HCT116 (cell line): ENCODE measurements around the gene FFAR3. TPM values are rescaled to one million over a fixed set of nuclear protein-coding genes. Genes with fewer than 3 reads are reported as not detected.

ENCODE experiments used
- ATAC-seq: fragments of 200-7000 bp; cut with Tn5 transposase; 2 replicates; pipeline ENCODE4 v1.9.1; 2020; ENCODE audit warnings: mild to moderate bottlenecking, moderate library complexity
- BruUV-seq: library from RNA; stranded (reverse); fragments of 400-500 nt; replicated peaks from 2 replicates; lab custom pipeline; 2021; lab: Mats Ljungman, UMichigan
- CTCF ChIA-PET: fragments of 300-600 bp; sonication (Branson Sonifier 250); formaldehyde crosslinking; loops from one replicate; lab custom pipeline; 2021; ENCODE audit warnings: antibody characterized with exemption; lab: Charles Lee
- POLR2A ChIA-PET: fragments of 300-600, 350-600 bp; sonication (Branson Sonifier 250); formaldehyde crosslinking; loops from one replicate; lab custom pipeline; 2021; ENCODE audit warnings: antibody characterized with exemption; lab: Charles Lee
- RAD21 ChIA-PET, 2 experiments: fragments of 300-600 bp; sonication (Branson Sonifier 250); formaldehyde crosslinking; loops; one replicate each; lab custom pipeline; 2023; ENCODE audit warnings: low total read pairs in 2 of 2; ENCODE audit not compliant: uncharacterized antibody in 2 of 2, unreplicated experiment in 2 of 2, low non-redundant PET in 1 of 2; lab: Charles Lee
- DNase-seq: peaks from one replicate; pipeline ENCODE4 v3.0.0-alpha.2; 2010; ENCODE audit warnings: low read depth, low spot score
- H2AFZ ChIP-seq: fragments of 200-600 bp; shearing (Covaris generic), sonication (generic); 2 replicates; pipeline ENCODE4 v1.6.1; 2017; ENCODE audit warnings: low read depth, mixed run types, mixed read lengths, antibody characterized with exemption, low read length; ENCODE audit not compliant: poor library complexity, severe bottlenecking
- H3K27ac ChIP-seq: 2 replicates; pipeline ENCODE4 v1.5.1; 2012; ENCODE audit warnings: low read depth, low read length
- H3K27me3 ChIP-seq: fragments of 200-600 bp; sonication (generic); 2 replicates; pipeline ENCODE4 v1.6.1; 2016; ENCODE audit warnings: mixed run types, low read length, mixed read lengths; ENCODE audit not compliant: insufficient read depth
- H3K36me3 ChIP-seq, 2 experiments: fragments of 200-500 bp in 1 of 2; fragments of 200-600 bp in 1 of 2; sonication (Bioruptor generic) in 1 of 2; sonication (generic) in 1 of 2; 2 replicates each; pipeline versions ENCODE4 v1.5.1 to v1.6.1; 2014 to 2016; ENCODE audit warnings: low read length in 2 of 2, inconsistent platforms in 1 of 2, mixed read lengths in 1 of 2, mixed run types in 1 of 2; ENCODE audit not compliant: insufficient read depth in 2 of 2, control insufficient read depth in 1 of 2
- H3K4me1 ChIP-seq, 2 experiments: fragments of 200-600 bp in 1 of 2; sonication (generic) in 1 of 2; 2 replicates each; pipeline versions ENCODE4 v1.5.1 to v1.6.1; 2012 to 2017; ENCODE audit warnings: low read length in 2 of 2, inconsistent platforms in 1 of 2, mild to moderate bottlenecking in 1 of 2, mixed read lengths in 1 of 2, mixed run types in 1 of 2, moderate library complexity in 1 of 2; ENCODE audit not compliant: insufficient read depth in 2 of 2, control insufficient read depth in 1 of 2
- H3K4me2 ChIP-seq: fragments of 200-600 bp; sonication (generic); 2 replicates; pipeline ENCODE4 v1.6.1; 2017; ENCODE audit warnings: mixed run types, low read length, mixed read lengths
- H3K4me3 ChIP-seq, 2 experiments: fragments of 200-600 bp in 1 of 2; sonication (generic) in 1 of 2; replicated peaks in 1 of 2; 2 replicates each; pipeline ENCODE4 v1.5.1; 2011 to 2016; ENCODE audit warnings: low read length in 2 of 2, control low read depth in 1 of 2, low read depth in 1 of 2, mild to moderate bottlenecking in 1 of 2, mixed read lengths in 1 of 2, mixed run types in 1 of 2
- H3K79me2 ChIP-seq: fragments of 200-600 bp; sonication (generic); 2 replicates; pipeline ENCODE4 v1.6.1; 2017; ENCODE audit warnings: mild to moderate bottlenecking, mixed run types, low read length, moderate library complexity, mixed read lengths; ENCODE audit not compliant: insufficient read depth
- H3K9ac ChIP-seq: fragments of 200-600 bp; sonication (generic); 2 replicates; pipeline ENCODE4 v1.6.1; 2016; ENCODE audit warnings: low read length, mixed read lengths
- H3K9me2 ChIP-seq: fragments of 200-600 bp; sonication (generic), shearing (Covaris generic); 2 replicates; pipeline ENCODE4 v1.6.1; 2017; ENCODE audit warnings: mixed run types, mild to moderate bottlenecking, moderate library complexity; ENCODE audit not compliant: insufficient read depth
- H3K9me3 ChIP-seq, 2 experiments: fragments of 200-500 bp in 1 of 2; fragments of 200-600 bp in 1 of 2; sonication (Bioruptor generic) in 1 of 2; sonication (generic) in 1 of 2; 2 replicates each; pipeline ENCODE4 v1.6.1; 2014 to 2017; ENCODE audit warnings: low read length in 2 of 2, mixed read lengths in 2 of 2, inconsistent platforms in 1 of 2, low read depth in 1 of 2, mild to moderate bottlenecking in 1 of 2, mixed run types in 1 of 2, moderate library complexity in 1 of 2; ENCODE audit not compliant: control insufficient read depth in 1 of 2, insufficient read depth in 1 of 2
- H4K20me1 ChIP-seq: fragments of 200-600 bp; sonication (generic), shearing (Covaris generic); 2 replicates; pipeline ENCODE4 v1.6.1; 2017; ENCODE audit warnings: mixed run types, mild to moderate bottlenecking, moderate library complexity; ENCODE audit not compliant: insufficient read depth
- CBX3 ChIP-seq: IDR thresholded peaks from 2 replicates; pipeline ENCODE4 v1.6.1; 2012; ENCODE audit warnings: low read depth
- ELF1 ChIP-seq: IDR thresholded peaks from 2 replicates; pipeline ENCODE4 v1.6.1; 2012; ENCODE audit warnings: low read depth, borderline replicate concordance
- EZH2phosphoT487 ChIP-seq: fragments of 200-600 bp; IDR thresholded peaks from 2 replicates; pipeline ENCODE4 v1.6.1; 2018; ENCODE audit warnings: antibody characterized with exemption, borderline replicate concordance
- FOSL1 ChIP-seq: IDR thresholded peaks from 2 replicates; pipeline ENCODE4 v1.6.1; 2012; ENCODE audit warnings: low read depth
- MAX ChIP-seq: IDR thresholded peaks from 2 replicates; pipeline ENCODE4 v1.6.1; 2012
- POLR2A ChIP-seq: IDR thresholded peaks from 2 replicates; pipeline ENCODE4 v1.7.0; 2011; ENCODE audit warnings: borderline replicate concordance; ENCODE audit not compliant: insufficient read depth, insufficient read length; ENCODE audit errors: extremely low read depth
- RAD21 ChIP-seq: IDR thresholded peaks from 2 replicates; pipeline ENCODE4 v1.6.1; 2012; ENCODE audit warnings: low read depth, mild to moderate bottlenecking
- SIN3A ChIP-seq: IDR thresholded peaks from 2 replicates; pipeline ENCODE4 v1.6.1; 2012; ENCODE audit warnings: low read depth
- TCF7L2 ChIP-seq: IDR thresholded peaks from 2 replicates; pipeline ENCODE4 v1.7.0; 2011; ENCODE audit warnings: borderline replicate concordance, inconsistent platforms; ENCODE audit not compliant: insufficient read depth, insufficient read length; ENCODE audit errors: extremely low read depth
- YY1 ChIP-seq: IDR thresholded peaks from 2 replicates; pipeline ENCODE4 v1.6.1; 2011; ENCODE audit warnings: low read length, low read depth, moderate library complexity, mild to moderate bottlenecking; ENCODE audit not compliant: insufficient replicate concordance; ENCODE audit errors: extremely low read depth
- ZFX ChIP-seq: fragments of 450-650 bp; IDR thresholded peaks from 2 replicates; pipeline ENCODE4 v1.6.1; 2017
- ZNF274 ChIP-seq: fragments of 200-500 bp; sonication (Bioruptor generic); IDR thresholded peaks from 2 replicates; pipeline ENCODE4 v1.6.1; 2014; ENCODE audit warnings: mild to moderate bottlenecking, low read depth, low read length, inconsistent platforms
- intact Hi-C: fragments of 100-400 bp; cut with micrococcal nuclease; formaldehyde crosslinking; loops from 2 replicates; pipeline ENCODE4 v1.10.0; 2022
- total RNA-seq: library from RNA; stranded (reverse); gene quantifications from one replicate; pipeline ENCODE4 v1.2.1, GENCODE V29; 2021; ENCODE audit not compliant: unreplicated experiment
- TF ChIP-seq, protein P1 (sequence below): IDR thresholded peaks from 2 replicates; pipeline ENCODE4 v1.6.1; 2011; ENCODE audit warnings: mild to moderate bottlenecking, low read length, moderate library complexity; ENCODE audit not compliant: insufficient replicate concordance; ENCODE audit errors: extremely low read depth
- TF ChIP-seq, protein P2 (sequence below): IDR thresholded peaks from 2 replicates; pipeline ENCODE4 v1.6.1; 2012; ENCODE audit warnings: low read depth
- TF ChIP-seq, protein P3 (sequence below): IDR thresholded peaks from 2 replicates; pipeline ENCODE4 v1.6.1; 2012

Gene FFAR3
- total RNA-seq, 1 experiment from 2014 or later = not detected

GRCh38 chr19:35347171-35347929 is 10.9 kb upstream of the FFAR3 start, which contains the start of gene FFAR1:
FFAR1 (plus strand) TSS chr19:35347902; CDS start chr19:35351552, 3,650 bp downstream.
- H4K20me1 ChIP-seq = no peaks in the 10 kb centered on the region
- POLR2A ChIA-PET = no interaction called here
- no peaks in the 10 kb centered on the region for H3K9me2 ChIP-seq
- ATAC-seq (no peak), DNase-seq (no peak)
- intact Hi-C loops = no loop called here
- no peak within 1 kb of the TSS for H3K4me3 ChIP-seq
- no peaks in the 10 kb centered on the region for H3K27me3 ChIP-seq
- CTCF ChIA-PET = no interaction called here
- no peak within 1 kb of the TSS for H2AFZ ChIP-seq
- H3K9me3 ChIP-seq = no peaks in the 10 kb centered on the region
- RAD21 ChIA-PET = no interaction called here
- H3K4me2 ChIP-seq = no peak within 1 kb of the TSS
- BruUV-seq = no TSS peak
- H3K27ac ChIP-seq = no peak within 1 kb of the TSS
- no peak for TF ChIP-seq SIN3A
- no peak for TF ChIP-seq MAX
- TF ChIP-seq ELF1 = no peak
- TF ChIP-seq, protein P1, sequence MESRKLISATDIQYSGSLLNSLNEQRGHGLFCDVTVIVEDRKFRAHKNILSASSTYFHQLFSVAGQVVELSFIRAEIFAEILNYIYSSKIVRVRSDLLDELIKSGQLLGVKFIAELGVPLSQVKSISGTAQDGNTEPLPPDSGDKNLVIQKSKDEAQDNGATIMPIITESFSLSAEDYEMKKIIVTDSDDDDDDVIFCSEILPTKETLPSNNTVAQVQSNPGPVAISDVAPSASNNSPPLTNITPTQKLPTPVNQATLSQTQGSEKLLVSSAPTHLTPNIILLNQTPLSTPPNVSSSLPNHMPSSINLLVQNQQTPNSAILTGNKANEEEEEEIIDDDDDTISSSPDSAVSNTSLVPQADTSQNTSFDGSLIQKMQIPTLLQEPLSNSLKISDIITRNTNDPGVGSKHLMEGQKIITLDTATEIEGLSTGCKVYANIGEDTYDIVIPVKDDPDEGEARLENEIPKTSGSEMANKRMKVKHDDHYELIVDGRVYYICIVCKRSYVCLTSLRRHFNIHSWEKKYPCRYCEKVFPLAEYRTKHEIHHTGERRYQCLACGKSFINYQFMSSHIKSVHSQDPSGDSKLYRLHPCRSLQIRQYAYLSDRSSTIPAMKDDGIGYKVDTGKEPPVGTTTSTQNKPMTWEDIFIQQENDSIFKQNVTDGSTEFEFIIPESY = no peak
- no peak for TF ChIP-seq CBX3
- no peak for TF ChIP-seq YY1
- TF ChIP-seq, protein P2, sequence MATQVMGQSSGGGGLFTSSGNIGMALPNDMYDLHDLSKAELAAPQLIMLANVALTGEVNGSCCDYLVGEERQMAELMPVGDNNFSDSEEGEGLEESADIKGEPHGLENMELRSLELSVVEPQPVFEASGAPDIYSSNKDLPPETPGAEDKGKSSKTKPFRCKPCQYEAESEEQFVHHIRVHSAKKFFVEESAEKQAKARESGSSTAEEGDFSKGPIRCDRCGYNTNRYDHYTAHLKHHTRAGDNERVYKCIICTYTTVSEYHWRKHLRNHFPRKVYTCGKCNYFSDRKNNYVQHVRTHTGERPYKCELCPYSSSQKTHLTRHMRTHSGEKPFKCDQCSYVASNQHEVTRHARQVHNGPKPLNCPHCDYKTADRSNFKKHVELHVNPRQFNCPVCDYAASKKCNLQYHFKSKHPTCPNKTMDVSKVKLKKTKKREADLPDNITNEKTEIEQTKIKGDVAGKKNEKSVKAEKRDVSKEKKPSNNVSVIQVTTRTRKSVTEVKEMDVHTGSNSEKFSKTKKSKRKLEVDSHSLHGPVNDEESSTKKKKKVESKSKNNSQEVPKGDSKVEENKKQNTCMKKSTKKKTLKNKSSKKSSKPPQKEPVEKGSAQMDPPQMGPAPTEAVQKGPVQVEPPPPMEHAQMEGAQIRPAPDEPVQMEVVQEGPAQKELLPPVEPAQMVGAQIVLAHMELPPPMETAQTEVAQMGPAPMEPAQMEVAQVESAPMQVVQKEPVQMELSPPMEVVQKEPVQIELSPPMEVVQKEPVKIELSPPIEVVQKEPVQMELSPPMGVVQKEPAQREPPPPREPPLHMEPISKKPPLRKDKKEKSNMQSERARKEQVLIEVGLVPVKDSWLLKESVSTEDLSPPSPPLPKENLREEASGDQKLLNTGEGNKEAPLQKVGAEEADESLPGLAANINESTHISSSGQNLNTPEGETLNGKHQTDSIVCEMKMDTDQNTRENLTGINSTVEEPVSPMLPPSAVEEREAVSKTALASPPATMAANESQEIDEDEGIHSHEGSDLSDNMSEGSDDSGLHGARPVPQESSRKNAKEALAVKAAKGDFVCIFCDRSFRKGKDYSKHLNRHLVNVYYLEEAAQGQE = no peak
- TF ChIP-seq, protein P3, sequence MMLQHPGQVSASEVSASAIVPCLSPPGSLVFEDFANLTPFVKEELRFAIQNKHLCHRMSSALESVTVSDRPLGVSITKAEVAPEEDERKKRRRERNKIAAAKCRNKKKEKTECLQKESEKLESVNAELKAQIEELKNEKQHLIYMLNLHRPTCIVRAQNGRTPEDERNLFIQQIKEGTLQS = no peak
- no peak for TF ChIP-seq RAD21
- no peak for TF ChIP-seq ZFX
- no peak for TF ChIP-seq EZH2phosphoT487
- TF ChIP-seq ZNF274 = no peak
- no peak for TF ChIP-seq TCF7L2
- TF ChIP-seq FOSL1 = no peak
- TF ChIP-seq POLR2A = no peak
- no peaks in the 10 kb centered on the region for H3K79me2 ChIP-seq
- peaks cover 0 to under 1% of the 10 kb centered on the region in 2 experiments; a peak in 1 of 4 replicates for H3K4me1 ChIP-seq
- H3K9ac ChIP-seq = no peak within 1 kb of the TSS
- H3K36me3 ChIP-seq = no peaks in the 10 kb centered on the region
